Transverse colon (tissue), 4 donors: Measurements from ENCODE around the gene ERFE.

ENCODE experiments used
- POLR2AphosphoS5 ChIP-seq, 3 donors: sonication (generic); formaldehyde crosslinking; IDR thresholded peaks; one replicate each; pipeline ENCODE4 v1.6.1; 2016; ENCODE audit warnings: antibody characterized with exemption in 3 of 3
- TF ChIP-seq, protein P1 (sequence below), 5 experiments: fragments of 200-600 bp in 3 of 5; fragments of 450-650 bp in 2 of 5; sonication (generic) in 3 of 5; IDR thresholded peaks; 1 replicate in 2 of 5; 2 replicates in 3 of 5; pipeline ENCODE4 v1.5.1; 2016 to 2017; ENCODE audit warnings: antibody characterized with exemption in 5 of 5, inconsistent platforms in 3 of 5, mild to moderate bottlenecking in 2 of 5, moderate library complexity in 1 of 5

DNA sequence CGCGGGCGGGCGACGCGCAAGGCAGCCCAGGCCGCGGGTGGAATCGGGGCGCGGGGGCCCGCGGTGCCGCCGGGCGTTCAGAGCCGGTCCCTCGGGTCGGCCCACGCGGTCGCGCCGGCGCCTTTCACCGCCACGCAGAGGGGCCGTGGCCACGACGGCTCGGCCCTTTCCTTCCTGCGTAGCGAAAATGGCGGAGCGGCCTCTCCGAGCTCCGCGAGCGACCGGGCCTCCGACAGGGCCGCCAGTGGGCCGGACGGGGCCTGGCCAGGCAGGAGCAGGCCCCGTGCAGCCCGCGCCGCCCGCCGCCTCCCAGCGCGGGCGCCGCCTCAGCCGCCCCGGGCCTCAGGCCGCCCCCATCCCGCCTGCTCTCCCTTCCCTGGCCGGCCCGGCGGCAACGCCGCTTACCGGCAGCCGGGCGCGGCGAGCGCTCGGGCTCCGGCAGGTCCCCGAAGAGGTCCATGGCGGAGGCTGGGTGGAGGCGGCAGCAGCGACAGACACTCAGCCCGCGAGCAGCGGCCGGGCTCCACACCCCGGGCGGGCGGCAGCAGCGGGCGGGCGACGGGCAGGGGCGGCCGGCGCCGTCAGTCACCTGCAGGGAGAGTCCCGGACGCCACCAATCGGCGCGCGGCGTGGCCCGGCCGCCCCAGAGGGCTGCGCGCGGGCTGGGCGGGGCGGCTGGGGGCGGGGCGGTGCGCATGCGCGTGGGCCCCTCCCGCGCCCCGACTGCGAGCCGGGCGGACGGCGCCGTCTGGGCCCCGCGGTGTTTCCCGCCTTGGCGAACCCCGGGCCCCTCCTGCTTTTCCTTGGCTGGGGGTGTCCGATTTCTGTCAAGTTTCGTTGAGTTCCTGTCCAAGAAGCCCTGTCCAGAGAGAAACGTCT lies 44.6 kb downstream of the ERFE start, which contains the start of gene ILKAP:
- peak; percentile 5 to 78 (median 75) for TF ChIP-seq POLR2AphosphoS5 (IDR thresholded peaks at IDR 0.05)
- TF ChIP-seq, protein P1, sequence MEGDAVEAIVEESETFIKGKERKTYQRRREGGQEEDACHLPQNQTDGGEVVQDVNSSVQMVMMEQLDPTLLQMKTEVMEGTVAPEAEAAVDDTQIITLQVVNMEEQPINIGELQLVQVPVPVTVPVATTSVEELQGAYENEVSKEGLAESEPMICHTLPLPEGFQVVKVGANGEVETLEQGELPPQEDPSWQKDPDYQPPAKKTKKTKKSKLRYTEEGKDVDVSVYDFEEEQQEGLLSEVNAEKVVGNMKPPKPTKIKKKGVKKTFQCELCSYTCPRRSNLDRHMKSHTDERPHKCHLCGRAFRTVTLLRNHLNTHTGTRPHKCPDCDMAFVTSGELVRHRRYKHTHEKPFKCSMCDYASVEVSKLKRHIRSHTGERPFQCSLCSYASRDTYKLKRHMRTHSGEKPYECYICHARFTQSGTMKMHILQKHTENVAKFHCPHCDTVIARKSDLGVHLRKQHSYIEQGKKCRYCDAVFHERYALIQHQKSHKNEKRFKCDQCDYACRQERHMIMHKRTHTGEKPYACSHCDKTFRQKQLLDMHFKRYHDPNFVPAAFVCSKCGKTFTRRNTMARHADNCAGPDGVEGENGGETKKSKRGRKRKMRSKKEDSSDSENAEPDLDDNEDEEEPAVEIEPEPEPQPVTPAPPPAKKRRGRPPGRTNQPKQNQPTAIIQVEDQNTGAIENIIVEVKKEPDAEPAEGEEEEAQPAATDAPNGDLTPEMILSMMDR (IDR thresholded peaks at IDR 0.05), result no peak
